Smooth muscle cell (in vitro differentiated cells): ENCODE measurements around the gene TRIP10. TPM values are rescaled to one million over a fixed set of nuclear protein-coding genes. Genes with fewer than 3 reads are reported as not detected.
"Not testable (repeated sequence)": the region's sequence is repeated elsewhere in the genome, so short reads cannot be mapped to it uniquely, and the experiment has no call there.

Experiments
- DNase-seq: peaks from one replicate; lab custom pipeline; 2025; ENCODE audit not compliant: unreplicated experiment; lab: John Stamatoyannopoulos, UW
- H2AFZ ChIP-seq: fragments of 200-600 bp; sonication (generic); 2 replicates; pipeline ENCODE4 v1.6.0; 2016; ENCODE audit warnings: antibody characterized with exemption, low read depth, mild to moderate bottlenecking
- H3F3A ChIP-seq: fragments of 200-600 bp; sonication (generic); 2 replicates; pipeline ENCODE4 v1.6.0; 2017; ENCODE audit warnings: antibody characterized with exemption, low read depth
- H3K27ac ChIP-seq: fragments of 200-600 bp; sonication (generic); 2 replicates; pipeline ENCODE4 v1.5.1; 2016; ENCODE audit warnings: low read depth, mild to moderate bottlenecking
- H3K27me3 ChIP-seq: fragments of 200-600 bp; sonication (generic); 2 replicates; pipeline ENCODE4 v1.6.1; 2016; ENCODE audit warnings: low read depth, mild to moderate bottlenecking
- H3K36me3 ChIP-seq: fragments of 200-600 bp; sonication (generic); 2 replicates; pipeline ENCODE4 v1.5.1; 2016; ENCODE audit warnings: low read depth
- H3K4me1 ChIP-seq: fragments of 200-600 bp; sonication (generic); 2 replicates; pipeline ENCODE4 v1.5.1; 2016; ENCODE audit warnings: low read depth
- H3K4me2 ChIP-seq: fragments of 200-600 bp; sonication (generic); 2 replicates; pipeline ENCODE4 v1.6.0; 2016; ENCODE audit warnings: mild to moderate bottlenecking
- H3K4me3 ChIP-seq: fragments of 200-600 bp; sonication (generic); 2 replicates; pipeline ENCODE4 v1.5.1; 2016; ENCODE audit warnings: mild to moderate bottlenecking
- H3K79me2 ChIP-seq: fragments of 200-600 bp; sonication (generic); 2 replicates; pipeline ENCODE4 v1.6.0; 2016; ENCODE audit warnings: low read depth, mild to moderate bottlenecking
- H3K9ac ChIP-seq: fragments of 200-600 bp; sonication (generic); 2 replicates; pipeline ENCODE4 v1.6.0; 2016; ENCODE audit warnings: low read depth
- H3K9me3 ChIP-seq: fragments of 200-600 bp; sonication (generic); replicated peaks from 2 replicates; pipeline ENCODE4 v1.5.1; 2016; ENCODE audit warnings: low read depth
- H4K20me1 ChIP-seq: fragments of 200-600 bp; sonication (generic); 2 replicates; pipeline ENCODE4 v1.6.0; 2016; ENCODE audit warnings: low read depth
- WGBS: methylation state at CpG from one replicate; pipeline ENCODE4 v1.1.7; 2016; ENCODE audit warnings: low lambda C conversion rate; 5-methylcytosine and 5-hydroxymethylcytosine counted together
- polyA plus RNA-seq: library from polyadenylated mRNA; unstranded; fragments of >200 nt; fragmentation: Nextera tagmentation; extraction: Ambion mirVana; gene quantifications from 2 replicates; pipeline ENCODE4 v1.2.1, GENCODE V29; 2016
- total RNA-seq: library from RNA; depleted of rRNA; stranded (reverse); fragments of >200 nt; gene quantifications from 2 replicates; pipeline ENCODE4 v1.2.3, GENCODE V29; 2014
- TF ChIP-seq, protein P1 (sequence below): fragments of 200-600 bp; sonication (generic); IDR thresholded peaks from 2 replicates; pipeline ENCODE4 v1.5.1; 2017; ENCODE audit warnings: borderline replicate concordance, mild to moderate bottlenecking, antibody characterized with exemption; ENCODE audit not compliant: insufficient read depth, poor library complexity, severe bottlenecking

Gene TRIP10
- total and polyA plus RNA-seq, 2 experiments from 2014 or later = 55.0 to 67.8 TPM

GRCh38 chr19:6745965-6746364 lies 6.5 kb downstream of the TRIP10 start:
- Histone ChIP-seq H3K4me3 (no peak overlapping the region), H3K79me2 (peaks cover 16% of the 10 kb centered on the region), H3K9me3 (no peaks in the 10 kb centered on the region), H3K4me2 (no peak overlapping the region), H3K9ac (no peak overlapping the region), H3K27ac (no peak overlapping the region), H2AFZ (no peak overlapping the region), H3K36me3 (peaks cover 4% of the 10 kb centered on the region), H3F3A (peaks cover 12% of the 10 kb centered on the region), H4K20me1 (peaks cover 54% of the 10 kb centered on the region), H3K27me3 (no peaks in the 10 kb centered on the region), H3K4me1 (peaks cover 41% of the 10 kb centered on the region)
- TF ChIP-seq, protein P1, sequence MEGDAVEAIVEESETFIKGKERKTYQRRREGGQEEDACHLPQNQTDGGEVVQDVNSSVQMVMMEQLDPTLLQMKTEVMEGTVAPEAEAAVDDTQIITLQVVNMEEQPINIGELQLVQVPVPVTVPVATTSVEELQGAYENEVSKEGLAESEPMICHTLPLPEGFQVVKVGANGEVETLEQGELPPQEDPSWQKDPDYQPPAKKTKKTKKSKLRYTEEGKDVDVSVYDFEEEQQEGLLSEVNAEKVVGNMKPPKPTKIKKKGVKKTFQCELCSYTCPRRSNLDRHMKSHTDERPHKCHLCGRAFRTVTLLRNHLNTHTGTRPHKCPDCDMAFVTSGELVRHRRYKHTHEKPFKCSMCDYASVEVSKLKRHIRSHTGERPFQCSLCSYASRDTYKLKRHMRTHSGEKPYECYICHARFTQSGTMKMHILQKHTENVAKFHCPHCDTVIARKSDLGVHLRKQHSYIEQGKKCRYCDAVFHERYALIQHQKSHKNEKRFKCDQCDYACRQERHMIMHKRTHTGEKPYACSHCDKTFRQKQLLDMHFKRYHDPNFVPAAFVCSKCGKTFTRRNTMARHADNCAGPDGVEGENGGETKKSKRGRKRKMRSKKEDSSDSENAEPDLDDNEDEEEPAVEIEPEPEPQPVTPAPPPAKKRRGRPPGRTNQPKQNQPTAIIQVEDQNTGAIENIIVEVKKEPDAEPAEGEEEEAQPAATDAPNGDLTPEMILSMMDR = no peak
- no peak for DNase-seq
- WGBS = 96% methylated on average over 24 of the region's 24 CpGs

- not testable (repeated sequence) for H3K79me2 ChIP-seq, H3K9me3 ChIP-seq, H3K4me2 ChIP-seq, DNase-seq, H3F3A ChIP-seq, H3K27me3 ChIP-seq, H2AFZ ChIP-seq, H3K9ac ChIP-seq, H3K36me3 ChIP-seq, H3K4me3 ChIP-seq, H3K27ac ChIP-seq
- WGBS = 91% methylated on average over 10 of the region's 10 CpGs
- Histone ChIP-seq H4K20me1 (peaks cover 34% of the 10 kb centered on the region), H3K4me1 (peaks cover 17% of the 10 kb centered on the region)
These were observed 9.1 kb downstream of the TRIP10 start for GRCh38 chr19:6748543-6748942.

GRCh38 chr19:6750062-6750461 lies 10.6 kb downstream of the TRIP10 start:
- H3K27ac ChIP-seq = no peak overlapping the region
- no peak overlapping the region for H3K9ac ChIP-seq
- peaks cover 2% of the 10 kb centered on the region for H3K4me1 ChIP-seq
- H3K4me3 ChIP-seq = no peak overlapping the region
- TF ChIP-seq, protein P1 = no peak
- no peaks in the 10 kb centered on the region for H3K27me3 ChIP-seq
- no peaks in the 10 kb centered on the region for H3K9me3 ChIP-seq
- no peak overlapping the region for H3K4me2 ChIP-seq
- peaks cover 20% of the 10 kb centered on the region for H4K20me1 ChIP-seq
- H2AFZ ChIP-seq = no peak overlapping the region
- peaks cover 9% of the 10 kb centered on the region for H3F3A ChIP-seq
- 92% methylated on average over 15 of the region's 20 CpGs for WGBS
- no peaks in the 10 kb centered on the region for H3K79me2 ChIP-seq
- DNase-seq = no peak
- H3K36me3 ChIP-seq = peaks cover 4% of the 10 kb centered on the region

DNA sequence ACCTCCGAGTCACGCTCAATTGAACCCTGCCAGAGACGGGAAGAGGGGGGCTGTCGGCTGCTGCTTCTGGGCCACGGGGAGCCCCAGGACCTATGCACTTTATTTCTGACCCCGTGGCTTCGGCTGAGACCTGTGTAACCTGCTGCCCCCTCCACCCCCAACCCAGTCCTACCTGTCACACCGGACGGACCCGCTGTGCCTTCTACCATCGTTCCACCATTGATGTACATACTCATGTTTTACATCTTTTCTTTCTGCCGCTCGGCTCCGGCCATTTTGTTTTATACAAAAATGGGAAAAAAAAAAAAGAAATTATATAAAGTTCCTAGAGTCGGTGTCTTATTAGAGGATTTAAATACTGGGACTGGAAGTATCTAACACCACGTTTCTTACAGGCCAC lies 11.7 kb downstream of the TRIP10 start:
- Histone ChIP-seq H3K4me1 (no peaks in the 10 kb centered on the region), H3F3A (peaks cover 5% of the 10 kb centered on the region), H3K79me2 (no peaks in the 10 kb centered on the region), H3K27me3 (no peaks in the 10 kb centered on the region), H3K9me3 (no peaks in the 10 kb centered on the region), H3K4me2 (no peak overlapping the region), H3K36me3 (peaks cover 4% of the 10 kb centered on the region), H3K9ac (no peak overlapping the region), H3K27ac (no peak overlapping the region), H4K20me1 (peaks cover 10% of the 10 kb centered on the region), H2AFZ (no peak overlapping the region), H3K4me3 (no peak overlapping the region)
- 95% methylated on average over 16 of the region's 16 CpGs for WGBS
- TF ChIP-seq, protein P1 = no peak
- DNase-seq = no peak
